ENCODE results near the gene CCND1. TPM values are rescaled to one million over a fixed set of nuclear protein-coding genes. Genes with fewer than 3 reads are reported as not detected.

The CCND1 gene
- total RNA-seq, result 812 and 1,210 TPM in 2 replicates

DNA sequence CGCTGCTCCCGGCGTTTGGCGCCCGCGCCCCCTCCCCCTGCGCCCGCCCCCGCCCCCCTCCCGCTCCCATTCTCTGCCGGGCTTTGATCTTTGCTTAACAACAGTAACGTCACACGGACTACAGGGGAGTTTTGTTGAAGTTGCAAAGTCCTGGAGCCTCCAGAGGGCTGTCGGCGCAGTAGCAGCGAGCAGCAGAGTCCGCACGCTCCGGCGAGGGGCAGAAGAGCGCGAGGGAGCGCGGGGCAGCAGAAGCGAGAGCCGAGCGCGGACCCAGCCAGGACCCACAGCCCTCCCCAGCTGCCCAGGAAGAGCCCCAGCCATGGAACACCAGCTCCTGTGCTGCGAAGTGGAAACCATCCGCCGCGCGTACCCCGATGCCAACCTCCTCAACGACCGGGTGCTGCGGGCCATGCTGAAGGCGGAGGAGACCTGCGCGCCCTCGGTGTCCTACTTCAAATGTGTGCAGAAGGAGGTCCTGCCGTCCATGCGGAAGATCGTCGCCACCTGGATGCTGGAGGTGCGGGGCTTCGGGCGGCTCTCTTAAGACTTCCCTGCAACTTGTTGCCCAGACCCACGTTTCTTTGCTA, at the start of gene CCND1:
TSS of gene CCND1 (plus strand) at position 162 of the 587 bp plus-strand sequence. CDS start at position 320, 158 bp downstream.

DNA sequence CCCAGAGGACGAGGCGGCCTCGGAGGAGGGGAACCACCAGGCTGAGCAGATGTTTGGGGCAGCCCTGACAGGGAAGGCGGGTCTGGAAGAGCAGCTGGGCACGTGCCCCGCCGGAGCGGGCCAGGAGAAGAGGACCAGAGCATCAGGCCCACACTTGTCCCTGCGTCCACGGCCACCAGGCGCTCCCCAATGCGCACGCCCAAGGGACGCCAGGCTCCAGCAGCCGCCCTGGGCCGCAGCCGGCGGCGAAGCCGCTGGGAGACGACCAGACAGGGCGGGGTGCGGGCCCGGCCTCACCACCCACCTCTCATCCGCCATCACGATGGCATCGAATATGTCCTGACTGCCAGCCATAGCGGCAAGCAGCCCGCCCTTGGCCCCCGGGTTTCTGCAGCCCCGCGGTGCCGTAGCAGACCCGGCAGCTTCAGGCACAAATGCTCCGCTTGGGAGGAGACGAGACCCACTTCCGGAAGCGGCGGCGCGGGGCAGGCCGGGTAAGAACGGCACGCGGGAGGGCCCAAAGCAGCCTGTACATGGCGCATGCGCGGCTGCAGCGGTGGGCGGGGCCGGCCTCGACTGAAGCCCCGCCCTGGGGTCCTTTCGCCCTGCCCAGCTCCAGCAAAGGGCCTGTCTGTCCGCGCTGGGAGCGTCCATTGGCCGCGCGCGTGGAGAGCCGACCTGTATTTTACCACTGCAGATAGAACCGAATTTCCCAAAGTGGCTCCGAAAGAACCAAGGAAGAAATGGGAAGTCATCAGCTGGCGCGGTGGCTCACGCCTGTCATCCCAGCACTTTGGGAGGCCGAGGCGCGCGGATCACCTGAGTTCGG, 34.1 kb downstream of the CCND1 start, which contains the start of gene LTO1:
TSS of gene LTO1 (minus strand) at position 468 of the 829 bp plus-strand sequence. CDS start at position 354, 114 bp downstream.

Other genes starting within 250 kb of the CCND1 start
- gene LINC01488, start 159.5 kb upstream of the CCND1 start, total RNA-seq, result not detected in 2 replicates
- gene LTO1, start 34.2 kb downstream of the CCND1 start, total RNA-seq, result 18.6 and 28.0 TPM in 2 replicates
- gene FGF19, start 62.9 kb downstream of the CCND1 start, total RNA-seq, result not detected in 2 replicates
- not detected in 2 replicates for gene FGF4, start 134.2 kb downstream of the CCND1 start, total RNA-seq
- not detected in 2 replicates for gene FGF3, start 178.3 kb downstream of the CCND1 start, total RNA-seq

Measured in smooth muscle cell of the pulmonary artery (primary cell).